ENCODE data around the gene RNASE7. TPM values are rescaled to one million over a fixed set of nuclear protein-coding genes. Genes with fewer than 3 reads are reported as not detected.
"Not testable (repeated sequence)": the region's sequence is repeated elsewhere in the genome, so short reads cannot be mapped to it uniquely, and the experiment has no call there.

The RNASE7 gene, protein sequence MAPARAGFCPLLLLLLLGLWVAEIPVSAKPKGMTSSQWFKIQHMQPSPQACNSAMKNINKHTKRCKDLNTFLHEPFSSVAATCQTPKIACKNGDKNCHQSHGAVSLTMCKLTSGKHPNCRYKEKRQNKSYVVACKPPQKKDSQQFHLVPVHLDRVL
- not detected for total RNA-seq
- total RNA-seq: 0 reads per million in 2 donors

DNA sequence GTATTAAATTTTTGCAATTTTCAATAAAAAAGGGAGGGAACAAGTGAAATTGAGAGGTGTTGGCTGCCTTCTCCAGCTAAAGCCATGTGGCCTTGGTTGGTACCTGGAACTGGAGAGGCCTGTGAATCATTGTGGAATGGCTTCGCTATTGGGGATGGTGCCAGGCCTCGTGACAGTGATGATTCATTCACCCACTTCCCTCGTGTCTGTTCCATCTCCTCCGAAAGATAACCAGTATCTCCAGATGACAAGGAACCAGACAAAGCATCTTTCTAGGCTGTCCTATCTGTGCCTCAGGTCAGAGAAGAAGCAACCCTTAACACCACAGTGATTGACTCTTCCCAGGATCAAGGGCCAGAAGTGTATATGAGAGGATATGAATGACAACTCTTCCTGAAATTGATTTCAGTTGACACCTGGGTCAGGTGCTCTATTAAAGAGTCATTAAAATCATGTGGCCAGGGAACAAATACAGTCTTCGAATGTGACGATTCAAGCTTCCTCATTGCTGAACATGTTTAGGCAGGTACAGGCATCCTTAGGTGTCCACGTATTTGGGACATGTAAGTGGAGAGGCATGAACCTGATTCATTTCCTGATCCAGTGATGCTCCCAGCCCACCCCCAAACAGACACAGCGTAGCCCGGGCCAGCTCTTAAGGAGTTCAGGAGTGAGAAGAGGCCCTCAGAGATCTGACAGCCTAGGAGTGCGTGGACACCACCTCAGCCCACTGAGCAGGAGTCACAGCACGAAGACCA lies at the start of gene RNASE7:
TSS of gene RNASE7 (plus strand) at position 687 of the 758 bp plus-strand sequence. CDS start 631 bp downstream, outside the sequence.
- Mint-ChIP-seq H3K36me3 (ENCODE audit: low read depth) (peaks cover 4% of the 10 kb centered on the region), H3K4me3 (no peak within 1 kb of the TSS), H3K27ac (peak within 1 kb of the TSS; percentile 92), H3K27me3 (peaks cover 17% of the 10 kb centered on the region), H3K4me1 (peaks cover 34% of the 10 kb centered on the region)
- H3K9me3 ChIP-seq (ENCODE audit: control insufficient read depth, low read length, poor library complexity, severe bottlenecking): no peaks in the 10 kb centered on the region
- ATAC-seq (no peak), DNase-seq (no peak)

DNA sequence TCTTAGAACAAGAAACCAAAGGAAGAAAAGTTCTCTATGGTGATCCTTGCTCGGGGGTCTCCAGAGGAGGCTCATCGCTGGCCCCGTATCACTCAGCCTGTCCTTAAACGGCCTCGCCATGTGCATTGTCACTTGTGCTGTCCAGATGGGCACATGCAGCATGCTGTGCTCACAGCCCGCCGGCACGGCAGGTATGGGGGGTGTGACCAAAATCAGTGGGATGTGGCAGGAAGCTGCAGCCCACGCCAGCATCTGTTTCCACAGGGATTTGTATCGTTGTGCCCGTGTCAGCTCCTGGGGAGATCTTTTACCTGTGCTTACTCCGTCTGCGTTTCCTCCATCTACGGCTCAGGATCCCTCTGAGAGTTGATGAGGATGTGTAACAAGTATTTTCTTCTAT lies 45.6 kb upstream of the RNASE7 start:
- H3K27me3 Mint-ChIP-seq: no peaks in the 10 kb centered on the region
- H3K27ac Mint-ChIP-seq: peak overlapping the region; percentile 14
- peaks cover 9% of the 10 kb centered on the region for H3K36me3 Mint-ChIP-seq (ENCODE audit: low read depth)
- H3K4me3 Mint-ChIP-seq: no peak overlapping the region
- peaks cover 27% of the 10 kb centered on the region for H3K4me1 Mint-ChIP-seq
- H3K9me3 ChIP-seq (ENCODE audit: control insufficient read depth, low read length, poor library complexity, severe bottlenecking): no peaks in the 10 kb centered on the region
- DNase-seq (no peak), ATAC-seq (no peak)

DNA sequence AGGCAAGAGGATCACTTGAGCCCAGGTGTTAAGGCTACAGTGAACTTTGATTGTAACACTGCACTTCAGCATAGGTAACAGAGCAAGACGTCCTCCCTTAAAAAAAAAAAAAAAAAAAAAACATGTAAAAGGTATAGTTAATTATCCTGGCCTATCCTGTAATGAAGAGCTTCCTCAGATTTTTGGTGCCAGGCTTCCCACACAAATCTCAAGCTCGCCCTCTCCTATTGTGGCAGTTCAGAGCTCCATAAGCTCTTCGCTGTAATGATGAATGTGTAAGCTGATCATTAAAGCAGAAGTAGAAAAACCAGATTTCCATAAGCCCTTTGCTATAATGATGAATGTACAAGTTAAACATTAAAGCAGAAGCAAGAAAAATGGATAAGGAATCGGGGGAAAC lies 45.0 kb upstream of the RNASE7 start:
- Mint-ChIP-seq H3K4me3 (no peak overlapping the region), H3K4me1 (peaks cover 27% of the 10 kb centered on the region), H3K27me3 (no peaks in the 10 kb centered on the region), H3K27ac (no peak overlapping the region), H3K36me3 (ENCODE audit: low read depth) (peaks cover 9% of the 10 kb centered on the region)
- no peaks in the 10 kb centered on the region for H3K9me3 ChIP-seq (ENCODE audit: control insufficient read depth, low read length, poor library complexity, severe bottlenecking)
- DNase-seq: no peak
- ATAC-seq: no peak

DNA sequence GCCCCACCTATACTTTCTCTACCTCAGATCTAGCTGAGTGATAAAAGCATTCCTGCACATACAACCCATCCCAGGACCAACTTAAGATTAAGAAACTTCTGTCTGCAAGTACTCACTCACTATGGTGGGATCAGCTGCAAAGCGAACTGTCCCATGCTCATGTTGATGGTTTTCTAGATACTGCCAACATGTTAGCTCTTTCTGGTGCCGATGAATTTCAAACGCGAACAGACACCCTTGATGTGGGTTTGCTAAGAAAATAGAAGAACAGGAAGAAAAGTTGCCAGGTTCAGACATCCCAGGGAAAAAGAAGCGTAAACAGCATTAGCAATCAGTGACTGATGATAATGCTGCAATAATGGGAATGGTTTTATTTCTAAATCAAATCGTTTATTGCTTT lies 44.6 kb upstream of the RNASE7 start:
- no peaks in the 10 kb centered on the region for H3K9me3 ChIP-seq (ENCODE audit: control insufficient read depth, low read length, poor library complexity, severe bottlenecking)
- Mint-ChIP-seq H3K4me3 (no peak overlapping the region), H3K27ac (no peak overlapping the region), H3K36me3 (ENCODE audit: low read depth) (peaks cover 9% of the 10 kb centered on the region), H3K27me3 (no peaks in the 10 kb centered on the region), H3K4me1 (peaks cover 27% of the 10 kb centered on the region)
- no peak for ATAC-seq
- no peak for DNase-seq

DNA sequence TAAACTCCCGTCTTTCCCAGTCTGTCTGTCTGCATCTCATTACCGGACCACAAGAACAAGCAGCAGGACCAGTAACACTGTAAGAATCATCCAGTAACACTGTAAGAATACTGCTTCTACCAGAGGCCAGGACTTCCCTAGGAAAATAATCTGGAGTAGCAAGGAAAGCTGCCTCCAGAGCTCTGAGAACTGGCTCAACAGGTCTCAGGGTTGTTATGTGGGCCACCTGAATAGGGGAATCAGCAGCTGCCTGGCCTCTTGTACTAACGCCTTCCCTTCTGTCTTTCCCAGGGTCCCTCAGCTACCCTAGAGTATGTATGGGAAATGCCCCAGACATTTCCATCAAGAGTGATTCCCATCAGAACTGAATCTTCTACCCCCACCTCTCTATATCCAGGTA lies 44.0 kb upstream of the RNASE7 start:
- Mint-ChIP-seq H3K27me3 (no peaks in the 10 kb centered on the region), H3K27ac (no peak overlapping the region), H3K4me3 (no peak overlapping the region), H3K36me3 (ENCODE audit: low read depth) (peaks cover 9% of the 10 kb centered on the region), H3K4me1 (peaks cover 26% of the 10 kb centered on the region)
- DNase-seq (no peak), ATAC-seq (no peak)
- H3K9me3 ChIP-seq (ENCODE audit: control insufficient read depth, low read length, poor library complexity, severe bottlenecking): no peaks in the 10 kb centered on the region

DNA sequence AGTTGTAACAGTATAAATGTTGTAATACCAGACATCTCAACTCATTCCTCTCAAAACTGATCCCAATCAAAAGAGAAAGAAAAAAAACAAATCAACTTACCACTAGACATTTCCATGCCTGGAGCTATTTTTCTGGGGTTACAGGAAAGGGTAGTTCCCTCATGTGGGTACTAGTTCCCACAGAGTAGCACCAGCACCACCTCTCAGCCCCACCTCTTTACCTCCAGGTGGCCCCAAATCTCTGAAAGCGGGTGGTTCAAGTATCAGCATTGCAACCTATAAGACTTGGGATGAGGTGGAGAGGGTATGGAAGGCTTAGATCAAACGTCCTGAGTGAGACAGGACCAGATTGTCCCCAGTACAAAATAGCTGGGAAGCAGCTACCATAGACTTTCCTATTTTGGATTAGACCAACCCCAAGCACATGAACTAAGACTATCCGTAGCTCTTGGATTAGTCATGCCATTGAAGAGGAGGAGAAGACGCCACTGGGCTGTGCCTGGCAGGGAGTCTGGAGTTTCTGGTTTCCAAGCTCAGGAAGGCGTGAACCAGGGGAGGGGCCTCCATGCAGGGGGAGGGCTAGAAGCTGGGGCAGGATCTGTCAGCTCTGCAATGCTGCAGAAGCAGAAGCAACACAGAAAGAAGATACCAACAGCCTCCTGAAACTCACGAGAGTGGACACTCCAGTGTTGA lies 43.3 kb upstream of the RNASE7 start, which contains the start of gene SLC39A2:
TSS of gene SLC39A2 (plus strand) at position 620 of the 693 bp plus-strand sequence. CDS start 154 bp downstream, outside the sequence.
- ATAC-seq: no peak
- no peaks in the 10 kb centered on the region for H3K27me3 Mint-ChIP-seq
- H3K4me1 Mint-ChIP-seq: peaks cover 25% of the 10 kb centered on the region
- no peak for DNase-seq
- H3K4me3 Mint-ChIP-seq: no peak within 1 kb of the TSS
- no peaks in the 10 kb centered on the region for H3K9me3 ChIP-seq (ENCODE audit: control insufficient read depth, low read length, poor library complexity, severe bottlenecking)
- no peak within 1 kb of the TSS for H3K27ac Mint-ChIP-seq
- H3K36me3 Mint-ChIP-seq (ENCODE audit: low read depth): peaks cover 9% of the 10 kb centered on the region

DNA sequence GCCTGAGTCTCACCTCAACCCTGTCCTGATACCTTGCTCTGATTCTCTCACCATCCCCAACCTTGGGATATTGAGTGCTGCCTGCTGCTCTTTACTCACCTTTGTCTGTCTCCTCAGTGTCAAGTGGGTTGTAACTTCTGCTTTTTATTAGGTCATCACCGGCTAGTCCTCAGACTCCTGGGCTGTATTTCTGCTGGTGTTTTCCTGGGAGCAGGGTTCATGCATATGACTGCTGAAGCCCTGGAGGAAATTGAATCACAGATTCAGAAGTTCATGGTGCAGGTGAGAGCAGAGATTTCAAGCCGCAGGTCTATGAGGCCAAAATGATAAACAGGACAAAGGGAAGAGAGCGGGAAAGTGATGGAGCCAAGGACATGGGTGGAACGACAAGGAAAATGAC lies 42.6 kb upstream of the RNASE7 start:
- peaks cover 7% of the 10 kb centered on the region for H3K36me3 Mint-ChIP-seq (ENCODE audit: low read depth)
- ATAC-seq (no peak), DNase-seq (no peak)
- H3K9me3 ChIP-seq (ENCODE audit: control insufficient read depth, low read length, poor library complexity, severe bottlenecking): no peaks in the 10 kb centered on the region
- no peaks in the 10 kb centered on the region for H3K27me3 Mint-ChIP-seq
- no peak overlapping the region for H3K27ac Mint-ChIP-seq
- peaks cover 23% of the 10 kb centered on the region for H3K4me1 Mint-ChIP-seq
- H3K4me3 Mint-ChIP-seq: no peak overlapping the region

DNA sequence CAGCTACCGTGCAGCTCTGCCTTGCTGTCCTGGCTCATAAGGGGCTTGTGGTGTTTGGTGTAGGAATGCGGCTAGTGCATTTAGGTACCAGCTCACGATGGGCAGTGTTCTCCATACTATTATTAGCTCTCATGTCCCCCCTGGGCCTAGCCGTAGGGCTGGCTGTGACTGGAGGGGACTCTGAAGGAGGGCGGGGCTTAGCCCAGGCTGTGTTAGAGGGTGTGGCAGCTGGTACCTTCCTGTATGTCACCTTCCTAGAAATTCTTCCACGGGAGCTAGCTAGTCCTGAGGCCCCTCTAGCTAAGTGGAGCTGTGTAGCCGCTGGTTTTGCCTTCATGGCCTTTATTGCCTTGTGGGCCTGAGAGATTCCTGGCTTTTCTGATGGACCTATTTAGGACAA lies 40.9 kb upstream of the RNASE7 start:
- Mint-ChIP-seq H3K4me3 (no peak overlapping the region), H3K27me3 (peaks cover 2% of the 10 kb centered on the region), H3K4me1 (peaks cover 12% of the 10 kb centered on the region), H3K36me3 (ENCODE audit: low read depth) (no peaks in the 10 kb centered on the region), H3K27ac (peak overlapping the region; percentile 60)
- DNase-seq: no peak
- H3K9me3 ChIP-seq (ENCODE audit: control insufficient read depth, low read length, poor library complexity, severe bottlenecking): no peaks in the 10 kb centered on the region
- ATAC-seq: no peak

DNA sequence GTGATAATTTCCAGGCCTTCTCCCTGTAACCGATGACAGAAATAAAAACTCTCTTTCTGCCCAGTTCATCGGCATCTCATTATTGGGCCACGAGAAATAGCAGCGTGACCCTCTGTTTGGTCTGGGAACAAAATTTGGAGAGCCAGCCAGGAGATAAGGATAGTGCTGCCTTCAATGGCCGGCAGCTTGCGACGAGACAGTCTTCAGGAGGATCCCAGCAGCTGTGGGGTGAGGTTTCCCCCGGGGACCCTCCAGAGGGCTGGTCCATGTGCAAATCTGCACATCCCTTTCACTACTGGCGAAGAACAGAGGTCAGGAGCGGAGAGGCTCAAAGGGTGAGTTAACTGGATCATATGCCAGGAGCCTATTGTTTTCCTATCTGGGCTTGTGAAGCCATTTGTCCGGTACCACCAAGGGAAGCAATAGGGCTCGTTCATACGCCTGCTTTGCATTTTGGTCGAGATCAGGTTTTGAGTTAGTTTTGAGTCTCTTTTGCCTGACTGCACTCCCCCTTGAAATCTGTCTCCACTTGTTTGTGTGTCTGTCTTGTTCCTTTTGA lies 38.3 kb upstream of the RNASE7 start:
- Mint-ChIP-seq H3K27ac (no peak overlapping the region), H3K36me3 (ENCODE audit: low read depth) (no peaks in the 10 kb centered on the region), H3K27me3 (peaks cover 5% of the 10 kb centered on the region), H3K4me1 (peaks cover 5% of the 10 kb centered on the region), H3K4me3 (no peak overlapping the region)
- DNase-seq: no peak
- H3K9me3 ChIP-seq (ENCODE audit: control insufficient read depth, low read length, poor library complexity, severe bottlenecking): no peaks in the 10 kb centered on the region
- no peak for ATAC-seq

DNA sequence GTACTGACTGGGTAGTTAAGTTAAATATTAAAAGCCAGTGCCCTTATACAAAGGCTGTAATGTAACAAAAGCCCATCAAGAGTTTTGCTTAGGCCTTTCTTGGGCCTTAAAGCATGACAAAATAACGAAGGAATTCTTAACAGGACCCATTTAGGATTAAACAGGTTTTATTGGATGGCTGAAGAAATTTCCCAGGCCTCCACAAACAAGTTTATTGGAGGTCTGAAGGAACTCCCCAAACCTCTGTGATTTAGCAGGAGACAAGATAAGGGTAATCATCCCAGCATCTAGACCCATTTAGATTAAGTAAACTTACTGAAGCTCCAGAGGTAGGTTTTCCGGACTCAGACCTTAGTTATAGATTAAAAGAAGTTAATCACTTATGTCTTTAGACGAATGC lies 32.4 kb upstream of the RNASE7 start:
- H3K4me1 Mint-ChIP-seq; H3K9me3 ChIP-seq (ENCODE audit: control insufficient read depth, low read length, poor library complexity, severe bottlenecking); H3K36me3 Mint-ChIP-seq (ENCODE audit: low read depth); H3K27ac Mint-ChIP-seq; ATAC-seq; DNase-seq; H3K4me3 Mint-ChIP-seq: not testable (repeated sequence)
- H3K27me3 Mint-ChIP-seq: peaks cover 42% of the 10 kb centered on the region

DNA sequence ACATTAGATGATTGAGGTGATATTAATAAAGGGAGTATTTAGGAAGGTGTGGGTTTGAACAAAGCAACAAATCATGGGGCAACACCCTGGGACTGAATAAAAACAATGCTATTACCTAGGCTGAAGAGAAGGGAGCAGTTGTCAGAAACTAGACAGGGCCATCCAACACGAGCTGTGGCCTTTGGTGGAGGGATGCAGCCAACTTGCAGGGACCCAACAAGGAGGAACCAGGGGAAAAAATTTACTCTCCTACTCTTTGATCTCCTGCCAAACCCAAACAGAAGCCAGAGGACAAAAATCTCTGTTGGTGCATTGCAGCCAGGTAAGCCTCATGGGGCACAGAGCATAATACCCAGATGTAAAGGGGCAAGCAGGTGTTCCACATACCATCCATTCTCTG lies 31.0 kb upstream of the RNASE7 start:
- ATAC-seq (no peak), DNase-seq (no peak)
- Mint-ChIP-seq H3K36me3 (ENCODE audit: low read depth) (no peaks in the 10 kb centered on the region), H3K4me3 (no peak overlapping the region), H3K27ac (no peak overlapping the region), H3K4me1 (peaks cover 2% of the 10 kb centered on the region), H3K27me3 (peaks cover 41% of the 10 kb centered on the region)
- no peaks in the 10 kb centered on the region for H3K9me3 ChIP-seq (ENCODE audit: control insufficient read depth, low read length, poor library complexity, severe bottlenecking)

DNA sequence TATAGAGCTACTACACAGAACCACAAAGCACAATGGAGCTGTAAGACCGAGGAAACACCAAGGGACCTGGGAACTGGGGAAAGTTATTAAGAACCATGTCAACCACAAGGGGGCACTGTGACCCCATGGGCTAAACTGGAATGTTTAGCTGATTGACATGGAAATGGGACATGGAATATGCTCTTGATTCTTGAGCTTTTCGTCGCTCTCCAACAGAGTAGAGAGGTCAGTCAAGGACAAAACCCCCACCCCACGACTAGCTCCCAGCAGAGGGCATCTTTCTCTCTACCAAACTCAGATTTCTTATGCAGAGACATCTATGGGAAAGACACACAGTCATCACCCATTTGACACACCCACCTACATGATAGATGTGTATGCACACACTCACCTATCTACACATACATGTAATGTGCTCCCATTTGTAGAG lies 27.4 kb upstream of the RNASE7 start:
- Mint-ChIP-seq H3K27me3 (peaks cover 30% of the 10 kb centered on the region), H3K4me1 (peaks cover 2% of the 10 kb centered on the region), H3K4me3 (no peak overlapping the region), H3K36me3 (ENCODE audit: low read depth) (peaks cover 4% of the 10 kb centered on the region), H3K27ac (peak overlapping the region; percentile 59)
- DNase-seq (peak; percentile 63 to 73 (median 66)), ATAC-seq (peak; percentile 85)
- no peaks in the 10 kb centered on the region for H3K9me3 ChIP-seq (ENCODE audit: control insufficient read depth, low read length, poor library complexity, severe bottlenecking)

DNA sequence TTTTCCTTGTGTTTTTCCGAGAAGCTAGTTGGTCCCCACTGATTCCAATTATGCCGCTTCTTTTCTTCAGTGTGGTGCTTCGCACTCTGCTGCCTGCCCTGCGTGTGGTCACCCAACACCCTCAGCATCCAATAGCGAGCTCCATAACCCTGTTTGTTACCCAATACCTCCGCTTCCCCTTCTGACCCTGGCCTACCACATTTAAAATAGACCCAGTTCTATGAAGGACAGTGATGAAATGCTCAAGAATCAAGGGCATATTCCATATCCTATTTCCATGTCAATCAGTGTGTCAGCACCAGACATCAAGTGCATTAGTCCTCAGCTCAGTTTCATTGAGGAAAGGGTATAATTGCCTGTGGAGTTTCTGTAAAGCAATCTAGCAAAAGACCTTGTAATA lies 26.9 kb upstream of the RNASE7 start:
- Mint-ChIP-seq H3K4me1 (peaks cover 2% of the 10 kb centered on the region), H3K27me3 (peaks cover 30% of the 10 kb centered on the region), H3K4me3 (no peak overlapping the region), H3K27ac (peak overlapping the region; percentile 59), H3K36me3 (ENCODE audit: low read depth) (peaks cover 4% of the 10 kb centered on the region)
- no peaks in the 10 kb centered on the region for H3K9me3 ChIP-seq (ENCODE audit: control insufficient read depth, low read length, poor library complexity, severe bottlenecking)
- DNase-seq: no peak
- no peak for ATAC-seq

Data from T-helper 17 cell (primary cell).